Measurements from ENCODE around the gene DNAH1. TPM values are rescaled to one million over a fixed set of nuclear protein-coding genes. Genes with fewer than 3 reads are reported as not detected.
A peak's percentile ranks its signal among the peaks of the same experiment; 100 is the strongest.

DNAH1 gene
- total and polyA plus RNA-seq, 2 of the 13 experiments (the other 11 are each of a cell fraction or from before 2014, with no cell fraction given), result 0.64 to 3.5 TPM

- no peak for TF ChIP-seq ZNF230 (CRISPR knock-in tag; IDR thresholded peaks at IDR 0.05)
- TF ChIP-seq ZBTB40 (IDR thresholded peaks at IDR 0.05), result no peak
- 0 out of 2 replicates have a peak, but pooled peaks have one; percentile 19 for TF ChIP-seq ZBTB40 (CRISPR knock-in tag; IDR thresholded peaks at IDR 0.05)
- TF ChIP-seq MXD1 (CRISPR knock-in tag; IDR thresholded peaks at IDR 0.05), result no peak
- TF ChIP-seq STAT6 (CRISPR knock-in tag; IDR thresholded peaks at IDR 0.05; ENCODE audit: borderline replicate concordance), result no peak
- no peak for TF ChIP-seq ZIK1 (CRISPR knock-in tag; IDR thresholded peaks at IDR 0.05; ENCODE audit: borderline replicate concordance, low read depth)
- no peak for TF ChIP-seq SCMH1 (CRISPR knock-in tag; IDR thresholded peaks at IDR 0.05; ENCODE audit: borderline replicate concordance)
- no peak for TF ChIP-seq HMG20B (CRISPR knock-in tag; conservative IDR thresholded peaks at IDR 0.05)
- no peak for TF ChIP-seq ETV6 (CRISPR knock-in tag; conservative IDR thresholded peaks at IDR 0.05)
- no peak for TF ChIP-seq ELF3 (CRISPR knock-in tag; IDR thresholded peaks at IDR 0.05)
- no peak for TF ChIP-seq SOX6 (IDR thresholded peaks at IDR 0.05)
- TF ChIP-seq SOX6 (CRISPR knock-in tag; IDR thresholded peaks at IDR 0.05), result no peak
- no peak for TF ChIP-seq NCOA2 (CRISPR knock-in tag; IDR thresholded peaks at IDR 0.05)
- TF ChIP-seq ZNF501 (CRISPR knock-in tag; IDR thresholded peaks at IDR 0.05), result no peak
- no peak for TF ChIP-seq ZNF800 (CRISPR knock-in tag; IDR thresholded peaks at IDR 0.05)
- TF ChIP-seq RFX1 (IDR thresholded peaks at IDR 0.05), result no peak
- TF ChIP-seq DBP (CRISPR knock-in tag; IDR thresholded peaks at IDR 0.05; ENCODE audit: not compliant biosample characterization), result no peak
These were observed 26.8 kb upstream of the DNAH1 start (continued) for GRCh38 chr3:52289338-52289746.
